OCI-LY7 (cell line): ENCODE measurements around the gene PCBP3.

Experiments used
- EZH2phosphoT487 ChIP-seq: fragments of 200-600 bp; sonication (generic); IDR thresholded peaks from 2 replicates; pipeline ENCODE4 v1.6.1; 2018; ENCODE audit warnings: low read depth, borderline replicate concordance, mild to moderate bottlenecking, mixed run types, antibody characterized with exemption, low read length, moderate library complexity, mixed read lengths
- TF ChIP-seq, protein P1 (sequence below): fragments of 200-600 bp; sonication (generic); conservative IDR thresholded peaks from 2 replicates; pipeline ENCODE4 v1.5.1; 2014; ENCODE audit warnings: mild to moderate bottlenecking, antibody characterized with exemption, low read length, moderate library complexity, mixed read lengths

DNA sequence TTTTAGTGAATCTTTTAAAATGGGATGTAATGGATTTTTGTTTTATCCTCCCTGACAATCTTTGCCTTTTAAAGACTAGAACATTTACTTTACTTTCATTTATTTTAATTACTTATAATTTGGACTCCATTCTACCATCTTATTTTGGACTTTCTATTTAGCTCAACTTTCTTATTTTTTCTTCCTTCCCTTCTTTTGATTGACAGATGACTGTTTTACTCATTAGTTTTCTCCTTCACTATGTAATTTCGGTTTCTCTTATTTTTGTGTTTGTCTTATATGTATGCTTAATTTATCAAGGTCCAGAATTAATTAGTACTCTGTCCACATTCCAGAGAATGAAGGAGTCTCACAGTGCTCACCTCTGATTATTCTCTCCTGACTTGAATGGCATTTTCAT, 109.9 kb downstream of the PCBP3 start:
- TF ChIP-seq, protein P1, sequence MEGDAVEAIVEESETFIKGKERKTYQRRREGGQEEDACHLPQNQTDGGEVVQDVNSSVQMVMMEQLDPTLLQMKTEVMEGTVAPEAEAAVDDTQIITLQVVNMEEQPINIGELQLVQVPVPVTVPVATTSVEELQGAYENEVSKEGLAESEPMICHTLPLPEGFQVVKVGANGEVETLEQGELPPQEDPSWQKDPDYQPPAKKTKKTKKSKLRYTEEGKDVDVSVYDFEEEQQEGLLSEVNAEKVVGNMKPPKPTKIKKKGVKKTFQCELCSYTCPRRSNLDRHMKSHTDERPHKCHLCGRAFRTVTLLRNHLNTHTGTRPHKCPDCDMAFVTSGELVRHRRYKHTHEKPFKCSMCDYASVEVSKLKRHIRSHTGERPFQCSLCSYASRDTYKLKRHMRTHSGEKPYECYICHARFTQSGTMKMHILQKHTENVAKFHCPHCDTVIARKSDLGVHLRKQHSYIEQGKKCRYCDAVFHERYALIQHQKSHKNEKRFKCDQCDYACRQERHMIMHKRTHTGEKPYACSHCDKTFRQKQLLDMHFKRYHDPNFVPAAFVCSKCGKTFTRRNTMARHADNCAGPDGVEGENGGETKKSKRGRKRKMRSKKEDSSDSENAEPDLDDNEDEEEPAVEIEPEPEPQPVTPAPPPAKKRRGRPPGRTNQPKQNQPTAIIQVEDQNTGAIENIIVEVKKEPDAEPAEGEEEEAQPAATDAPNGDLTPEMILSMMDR = no peak
- no peak for TF ChIP-seq EZH2phosphoT487
